ENCODE measurements around the gene C20orf173. TPM values are rescaled to one million over a fixed set of nuclear protein-coding genes. Genes with fewer than 3 reads are reported as not detected.

The C20orf173 gene
- total RNA-seq, 1 experiment from 2014 or later = not detected

DNA sequence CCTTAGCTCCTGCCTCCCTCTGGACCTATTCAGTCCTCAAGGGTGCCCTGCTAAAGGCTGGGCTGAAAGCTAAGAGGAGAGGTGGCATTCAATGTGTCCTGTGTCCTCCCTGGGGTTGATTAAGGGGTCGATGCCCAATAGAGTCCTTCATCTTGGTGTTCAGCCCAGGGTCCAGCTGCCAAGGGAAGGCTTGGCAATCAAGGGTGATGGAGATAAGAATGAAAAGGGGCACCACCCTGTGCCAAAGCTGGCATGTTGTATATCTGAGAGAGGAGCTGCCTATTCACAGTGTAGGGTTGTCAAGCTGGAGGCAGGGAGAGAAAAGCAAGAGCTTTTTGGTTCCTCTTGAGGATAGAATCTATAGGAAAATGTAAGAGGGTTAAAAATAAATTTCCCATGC lies 12.3 kb downstream of the C20orf173 start:
- in situ Hi-C loops (cut with HindIII; ENCODE audit: low pct_unique_long_range_greater_than_20kb, low sequenced_read_pairs) = no loop called here
- DNase-seq (ENCODE audit: low read depth, low spot score) = no peak

GRCh38 chr20:35515949-35516645 lies 13.4 kb downstream of the C20orf173 start:
- in situ Hi-C loops (cut with HindIII; ENCODE audit: low pct_unique_long_range_greater_than_20kb, low sequenced_read_pairs) = no loop called here
- DNase-seq (ENCODE audit: low read depth, low spot score) = no peak

DNA sequence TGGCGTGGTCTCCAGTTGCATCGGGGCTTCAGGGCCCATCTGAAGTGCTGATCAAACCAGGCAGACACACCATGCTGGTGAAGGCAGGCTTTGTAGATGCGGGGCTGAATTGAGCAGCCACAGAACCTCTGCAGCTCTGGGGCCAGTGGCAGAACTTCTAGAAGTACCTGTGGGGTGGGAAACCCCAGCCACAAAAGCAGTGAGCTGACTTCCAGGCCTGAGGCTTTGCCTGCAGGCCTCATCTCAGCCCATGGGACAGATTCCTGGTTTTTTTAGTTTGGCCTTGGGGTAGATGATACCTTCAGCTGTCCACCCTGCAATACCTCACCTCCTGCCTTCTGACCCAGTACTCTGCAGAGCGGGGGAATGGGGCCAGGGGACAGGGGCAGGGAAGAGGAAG lies 14.1 kb downstream of the C20orf173 start:
- DNase-seq (ENCODE audit: low read depth, low spot score) = no peak
- in situ Hi-C loops (cut with HindIII; ENCODE audit: low pct_unique_long_range_greater_than_20kb, low sequenced_read_pairs) = no loop called here

DNA sequence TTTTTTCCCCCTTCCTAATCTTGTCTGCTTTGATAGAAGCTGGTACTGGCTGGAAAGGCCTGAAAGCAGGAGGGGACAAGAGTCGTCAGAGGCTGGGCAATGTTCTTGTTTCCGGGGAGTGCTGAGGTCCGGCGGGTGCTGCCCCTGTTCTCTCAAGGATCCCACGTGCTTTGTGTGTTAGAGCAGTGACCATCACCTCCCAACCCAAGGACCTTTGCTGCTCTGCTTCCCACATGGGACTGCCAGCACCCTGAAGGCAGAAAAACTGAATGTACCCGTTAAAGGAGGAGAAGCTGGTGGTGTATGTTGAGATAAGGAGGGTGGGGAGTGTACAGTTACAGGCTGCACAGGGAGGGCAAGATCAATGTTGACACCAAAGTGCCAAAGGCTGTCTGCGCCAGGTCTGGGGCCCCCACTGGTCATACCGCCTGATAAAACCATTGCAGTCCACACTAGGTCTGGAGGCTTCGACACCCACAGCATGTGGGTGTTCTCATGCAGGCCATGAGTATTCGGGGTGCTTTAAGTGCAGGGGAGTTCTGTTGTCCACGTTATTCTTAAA lies 15.0 kb downstream of the C20orf173 start:
- no peak for DNase-seq (ENCODE audit: low read depth, low spot score)
- in situ Hi-C loops (cut with HindIII; ENCODE audit: low pct_unique_long_range_greater_than_20kb, low sequenced_read_pairs) = no loop called here

DNA sequence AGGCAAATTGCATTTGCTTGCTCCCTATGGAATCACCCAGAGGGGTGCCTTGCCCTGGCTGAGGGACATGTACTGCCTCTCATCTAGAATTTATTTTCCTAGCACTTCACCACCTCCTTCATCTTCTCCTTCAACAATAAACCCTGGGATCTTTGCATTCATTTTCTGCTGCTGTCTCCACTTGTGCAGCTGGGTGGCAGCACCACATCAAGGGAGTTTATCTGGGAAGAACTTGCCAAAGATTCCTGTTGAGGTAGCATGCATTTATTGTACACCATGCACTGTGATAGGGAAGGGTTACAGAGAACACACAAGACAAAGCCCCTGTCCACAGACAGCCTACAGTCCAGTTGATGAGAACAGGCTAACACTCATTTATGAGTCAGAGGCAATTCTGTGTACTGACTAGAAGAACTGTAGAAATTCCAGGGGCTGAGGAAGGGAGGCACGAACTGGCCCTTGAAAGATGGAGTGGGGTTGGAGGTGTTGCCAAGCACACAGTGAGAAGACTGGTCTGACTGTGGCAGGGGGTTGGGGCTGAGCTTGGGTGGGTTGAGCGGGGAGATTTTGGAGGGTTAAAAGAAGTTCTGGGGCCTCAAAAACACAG lies 17.5 kb downstream of the C20orf173 start:
- DNase-seq (ENCODE audit: low read depth, low spot score) = peak; percentile 74
- in situ Hi-C loops (cut with HindIII; ENCODE audit: low pct_unique_long_range_greater_than_20kb, low sequenced_read_pairs) = no loop called here

GRCh38 chr20:35510951-35511735 lies 18.3 kb downstream of the C20orf173 start:
- peak; percentile 10 for DNase-seq (ENCODE audit: low read depth, low spot score)
- in situ Hi-C loops (cut with HindIII; ENCODE audit: low pct_unique_long_range_greater_than_20kb, low sequenced_read_pairs) = no loop called here

GRCh38 chr20:35508493-35509218 lies 20.8 kb downstream of the C20orf173 start:
- DNase-seq (ENCODE audit: low read depth, low spot score) = no peak
- in situ Hi-C loops (cut with HindIII; ENCODE audit: low pct_unique_long_range_greater_than_20kb, low sequenced_read_pairs) = no loop called here

- DNase-seq (ENCODE audit: low read depth, low spot score) = no peak
- in situ Hi-C loops (cut with HindIII; ENCODE audit: low pct_unique_long_range_greater_than_20kb, low sequenced_read_pairs) = no loop called here
Observed at GRCh38 chr20:35506872-35507638, 22.4 kb downstream of the C20orf173 start.

DNA sequence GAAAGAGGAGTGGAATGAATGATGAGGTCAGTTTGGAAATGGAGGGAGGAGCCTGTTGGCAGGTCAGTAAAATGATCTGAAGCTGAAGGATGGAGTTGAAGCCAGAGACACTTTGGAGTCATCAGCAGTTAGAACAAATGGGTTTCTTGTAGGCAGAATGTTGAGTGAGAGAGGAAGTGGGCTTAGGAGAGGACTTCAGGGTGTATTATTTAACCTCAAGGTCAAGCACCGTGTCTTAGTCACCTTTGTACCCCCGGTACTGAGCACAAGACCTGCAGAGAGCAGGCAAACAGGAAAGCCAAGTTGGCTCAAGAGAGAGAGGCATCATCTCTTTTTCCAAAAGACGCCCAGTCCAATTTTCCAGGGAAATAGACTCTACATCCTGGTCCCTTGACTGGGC lies 23.3 kb downstream of the C20orf173 start:
- in situ Hi-C loops (cut with HindIII; ENCODE audit: low pct_unique_long_range_greater_than_20kb, low sequenced_read_pairs) = no loop called here
- no peak for DNase-seq (ENCODE audit: low read depth, low spot score)

DNA sequence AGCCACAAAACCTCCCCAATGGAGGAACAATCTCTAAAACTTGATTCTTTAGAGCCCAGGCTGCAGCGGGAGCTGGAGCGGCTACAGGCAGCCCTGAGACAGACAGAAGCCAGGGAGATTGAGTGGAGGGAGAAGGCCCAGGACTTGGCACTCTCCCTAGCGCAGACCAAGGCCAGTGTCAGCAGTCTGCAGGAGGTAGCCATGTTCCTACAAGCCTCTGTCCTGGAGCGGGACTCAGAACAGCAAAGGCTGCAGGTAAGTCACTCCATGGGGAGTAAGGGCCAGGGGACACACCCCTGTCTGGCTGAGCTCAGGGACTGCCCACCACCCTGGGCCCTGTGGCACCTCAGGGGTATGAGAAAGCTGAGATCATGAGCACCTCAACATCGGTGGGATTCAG lies 24.7 kb downstream of the C20orf173 start:
- in situ Hi-C loops (cut with HindIII; ENCODE audit: low pct_unique_long_range_greater_than_20kb, low sequenced_read_pairs) = no loop called here

DNA sequence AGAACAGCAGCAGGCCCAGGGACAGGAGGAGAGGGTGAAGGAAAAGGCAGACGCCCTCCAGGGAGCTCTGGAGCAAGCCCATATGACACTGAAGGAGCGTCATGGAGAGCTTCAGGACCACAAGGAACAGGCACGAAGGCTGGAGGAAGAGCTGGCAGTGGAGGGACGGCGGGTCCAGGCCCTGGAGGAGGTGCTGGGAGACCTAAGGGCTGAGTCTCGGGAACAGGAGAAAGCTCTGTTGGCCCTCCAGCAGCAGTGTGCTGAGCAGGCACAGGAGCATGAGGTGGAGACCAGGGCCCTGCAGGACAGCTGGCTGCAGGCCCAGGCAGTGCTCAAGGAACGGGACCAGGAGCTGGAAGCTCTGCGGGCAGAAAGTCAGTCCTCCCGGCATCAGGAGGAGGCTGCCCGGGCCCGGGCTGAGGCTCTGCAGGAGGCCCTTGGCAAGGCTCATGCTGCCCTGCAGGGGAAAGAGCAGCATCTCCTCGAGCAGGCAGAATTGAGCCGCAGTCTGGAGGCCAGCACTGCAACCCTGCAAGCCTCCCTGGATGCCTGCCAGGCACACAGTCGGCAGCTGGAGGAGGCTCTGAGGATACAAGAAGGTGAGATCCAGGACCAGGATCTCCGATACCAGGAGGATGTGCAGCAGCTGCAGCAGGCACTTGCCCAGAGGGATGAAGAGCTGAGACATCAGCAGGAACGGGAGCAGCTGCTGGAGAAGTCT lies 25.5 kb downstream of the C20orf173 start:
- in situ Hi-C loops (cut with HindIII; ENCODE audit: low pct_unique_long_range_greater_than_20kb, low sequenced_read_pairs) = no loop called here

More for the DNA sequence above, 24.7 kb downstream of the C20orf173 start:
- no peak for DNase-seq (ENCODE audit: low read depth, low spot score)

DNA sequence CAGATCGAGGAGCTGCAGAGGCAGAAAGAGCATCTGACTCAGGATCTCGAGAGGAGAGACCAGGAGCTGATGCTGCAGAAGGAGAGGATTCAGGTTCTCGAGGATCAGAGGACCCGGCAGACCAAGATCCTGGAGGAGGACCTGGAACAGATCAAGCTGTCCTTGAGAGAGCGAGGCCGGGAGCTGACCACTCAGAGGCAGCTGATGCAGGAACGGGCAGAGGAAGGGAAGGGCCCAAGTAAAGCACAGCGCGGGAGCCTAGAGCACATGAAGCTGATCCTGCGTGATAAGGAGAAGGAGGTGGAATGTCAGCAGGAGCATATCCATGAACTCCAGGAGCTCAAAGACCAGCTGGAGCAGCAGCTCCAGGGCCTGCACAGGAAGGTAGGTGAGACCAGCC lies 26.2 kb downstream of the C20orf173 start:
- in situ Hi-C loops (cut with HindIII; ENCODE audit: low pct_unique_long_range_greater_than_20kb, low sequenced_read_pairs) = no loop called here

More for the DNA sequence above, 25.5 kb downstream of the C20orf173 start:
- no peak for DNase-seq (ENCODE audit: low read depth, low spot score)

DNA sequence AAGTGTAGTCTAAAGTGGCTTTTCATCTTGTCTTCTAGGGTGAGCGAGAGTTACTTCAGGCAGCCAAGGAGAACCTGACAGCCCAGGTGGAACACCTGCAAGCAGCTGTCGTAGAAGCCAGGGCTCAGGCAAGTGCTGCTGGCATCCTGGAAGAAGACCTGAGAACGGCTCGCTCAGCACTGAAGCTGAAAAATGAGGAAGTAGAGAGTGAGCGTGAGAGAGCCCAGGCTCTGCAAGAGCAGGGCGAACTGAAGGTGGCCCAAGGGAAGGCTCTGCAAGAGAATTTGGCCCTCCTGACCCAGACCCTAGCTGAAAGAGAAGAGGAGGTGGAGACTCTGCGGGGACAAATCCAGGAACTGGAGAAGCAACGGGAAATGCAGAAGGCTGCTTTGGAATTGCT lies 27.1 kb downstream of the C20orf173 start:
- in situ Hi-C loops (cut with HindIII; ENCODE audit: low pct_unique_long_range_greater_than_20kb, low sequenced_read_pairs) = no loop called here
- DNase-seq (ENCODE audit: low read depth, low spot score) = no peak

More for the DNA sequence above, 26.2 kb downstream of the C20orf173 start:
- DNase-seq (ENCODE audit: low read depth, low spot score) = no peak

DNA sequence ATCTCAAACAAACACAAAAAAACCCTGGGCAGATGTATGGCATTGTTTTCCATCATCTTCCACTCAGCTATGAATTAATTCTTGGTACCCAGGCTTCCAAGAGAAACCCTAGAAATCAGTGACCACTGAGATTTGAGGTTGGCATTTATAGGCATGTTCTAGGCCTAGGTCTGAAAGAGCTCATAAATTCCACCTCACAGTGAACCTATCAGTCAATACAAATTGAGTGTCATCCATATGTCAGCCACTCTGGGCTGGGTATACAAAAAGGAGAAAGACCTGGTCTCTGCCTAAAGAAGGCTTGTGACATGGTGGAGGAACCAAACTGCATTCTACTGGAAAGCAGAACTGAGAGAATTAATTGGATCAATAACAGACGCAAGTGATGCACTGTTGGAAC lies 30.2 kb downstream of the C20orf173 start:
- no peak for DNase-seq (ENCODE audit: low read depth, low spot score)
- in situ Hi-C loops (cut with HindIII; ENCODE audit: low pct_unique_long_range_greater_than_20kb, low sequenced_read_pairs) = no loop called here

GRCh38 chr20:35497780-35498189 lies 31.7 kb downstream of the C20orf173 start:
- no peak for DNase-seq (ENCODE audit: low read depth, low spot score)
- in situ Hi-C loops (cut with HindIII; ENCODE audit: low pct_unique_long_range_greater_than_20kb, low sequenced_read_pairs) = no loop called here

DNA sequence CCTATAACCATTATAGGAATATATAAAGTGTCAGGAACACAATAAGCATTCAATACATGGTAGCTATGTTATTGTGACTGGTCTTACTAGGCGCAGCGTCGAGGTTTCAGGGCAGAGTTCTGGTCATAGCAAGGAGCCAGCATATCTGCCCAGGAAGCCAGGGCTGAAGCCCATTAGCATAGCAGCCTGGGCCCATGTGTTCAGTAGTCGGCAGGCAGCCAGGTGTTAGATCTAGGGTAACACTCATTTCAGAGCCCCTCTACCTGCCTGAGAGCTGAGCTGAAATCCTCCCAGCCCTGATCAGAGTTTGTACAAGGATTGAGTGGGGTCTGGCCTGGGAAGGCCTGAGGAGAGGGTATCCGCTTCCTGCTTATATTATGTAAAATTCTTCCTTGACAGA lies 32.1 kb downstream of the C20orf173 start:
- in situ Hi-C loops (cut with HindIII; ENCODE audit: low pct_unique_long_range_greater_than_20kb, low sequenced_read_pairs) = no loop called here

More for the DNA sequence above, 32.1 kb downstream of the C20orf173 start:
- DNase-seq (ENCODE audit: low read depth, low spot score) = no peak
